Measurements from ENCODE around the gene PBX3. TPM values are rescaled to one million over a fixed set of nuclear protein-coding genes. Genes with fewer than 3 reads are reported as not detected.
"Not testable (repeated sequence)": the region's sequence is repeated elsewhere in the genome, so short reads cannot be mapped to it uniquely, and the experiment has no call there.

Gene PBX3
- total RNA-seq, 1 donor from 2014 or later, result 82.3 TPM

DNA sequence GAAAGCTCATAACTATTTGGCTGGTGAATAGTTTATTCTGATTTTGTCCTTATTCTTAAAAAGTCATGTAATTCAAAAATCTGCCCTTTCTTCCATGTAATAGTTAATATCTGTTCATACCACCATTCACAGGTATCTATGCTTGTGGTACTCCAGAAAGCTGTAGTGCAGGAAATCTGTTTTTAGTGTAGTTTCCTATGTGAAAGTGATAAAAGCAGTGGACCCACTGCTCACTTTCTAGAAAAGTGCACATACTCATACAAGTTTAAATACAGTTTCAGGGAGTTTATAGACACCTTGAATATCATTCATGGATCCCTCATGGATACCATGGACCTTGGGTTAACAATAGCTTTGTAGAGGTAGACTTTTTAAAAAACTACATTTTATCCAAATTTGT lies 20.2 kb downstream of the PBX3 start:
- no peaks in the 10 kb centered on the region for H3K36me3 ChIP-seq
- no peak overlapping the region for H3K4me3 ChIP-seq
- no peaks in the 10 kb centered on the region for H3K27me3 ChIP-seq
- intact Hi-C loops (cut with DNase I), result no loop called here
- TF ChIP-seq, protein P1, sequence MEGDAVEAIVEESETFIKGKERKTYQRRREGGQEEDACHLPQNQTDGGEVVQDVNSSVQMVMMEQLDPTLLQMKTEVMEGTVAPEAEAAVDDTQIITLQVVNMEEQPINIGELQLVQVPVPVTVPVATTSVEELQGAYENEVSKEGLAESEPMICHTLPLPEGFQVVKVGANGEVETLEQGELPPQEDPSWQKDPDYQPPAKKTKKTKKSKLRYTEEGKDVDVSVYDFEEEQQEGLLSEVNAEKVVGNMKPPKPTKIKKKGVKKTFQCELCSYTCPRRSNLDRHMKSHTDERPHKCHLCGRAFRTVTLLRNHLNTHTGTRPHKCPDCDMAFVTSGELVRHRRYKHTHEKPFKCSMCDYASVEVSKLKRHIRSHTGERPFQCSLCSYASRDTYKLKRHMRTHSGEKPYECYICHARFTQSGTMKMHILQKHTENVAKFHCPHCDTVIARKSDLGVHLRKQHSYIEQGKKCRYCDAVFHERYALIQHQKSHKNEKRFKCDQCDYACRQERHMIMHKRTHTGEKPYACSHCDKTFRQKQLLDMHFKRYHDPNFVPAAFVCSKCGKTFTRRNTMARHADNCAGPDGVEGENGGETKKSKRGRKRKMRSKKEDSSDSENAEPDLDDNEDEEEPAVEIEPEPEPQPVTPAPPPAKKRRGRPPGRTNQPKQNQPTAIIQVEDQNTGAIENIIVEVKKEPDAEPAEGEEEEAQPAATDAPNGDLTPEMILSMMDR (IDR thresholded peaks at IDR 0.05), result no peak
- no peak for TF ChIP-seq POLR2AphosphoS5 (IDR thresholded peaks at IDR 0.05; ENCODE audit: insufficient read depth in 1 of 2, low read depth in 1 of 2)
- no peak for TF ChIP-seq POLR2A (IDR thresholded peaks at IDR 0.05)
- peaks cover 17% of the 10 kb centered on the region for H3K4me1 ChIP-seq
- DNase-seq (ENCODE audit: extremely low spot score in 2 of 2), result no peak
- no peaks in the 10 kb centered on the region for H3K9me3 ChIP-seq
- no peak overlapping the region for H3K27ac ChIP-seq

DNA sequence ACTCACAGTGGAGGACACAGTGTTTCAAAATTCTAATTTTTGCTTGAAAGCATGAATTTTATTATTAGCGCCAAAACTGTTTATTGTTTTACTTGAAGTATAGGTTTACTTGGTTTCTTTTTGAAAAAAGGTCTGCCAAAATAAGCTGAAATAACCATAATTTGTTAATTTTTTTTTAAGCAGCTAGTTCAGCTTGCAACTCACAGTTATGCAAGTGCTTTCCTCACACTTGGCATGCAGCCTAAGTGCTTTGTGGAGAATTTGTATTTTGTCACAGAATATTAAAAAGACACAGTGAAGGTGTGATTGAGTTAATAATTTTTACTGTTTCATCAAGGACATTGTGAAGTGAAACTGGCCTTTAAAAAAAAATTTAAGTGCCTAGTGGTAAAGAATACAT lies 21.6 kb downstream of the PBX3 start:
- intact Hi-C loops (cut with DNase I), result no loop called here
- no peaks in the 10 kb centered on the region for H3K36me3 ChIP-seq
- TF ChIP-seq, protein P1 (IDR thresholded peaks at IDR 0.05), result no peak
- TF ChIP-seq POLR2AphosphoS5 (IDR thresholded peaks at IDR 0.05; ENCODE audit: insufficient read depth in 1 of 2, low read depth in 1 of 2), result no peak
- TF ChIP-seq POLR2A (IDR thresholded peaks at IDR 0.05), result no peak
- no peak for DNase-seq (ENCODE audit: extremely low spot score in 2 of 2)
- no peak overlapping the region for H3K4me3 ChIP-seq
- no peak overlapping the region for H3K27ac ChIP-seq
- no peaks in the 10 kb centered on the region for H3K9me3 ChIP-seq
- no peaks in the 10 kb centered on the region for H3K27me3 ChIP-seq
- H3K4me1 ChIP-seq, result peaks cover 10% of the 10 kb centered on the region

DNA sequence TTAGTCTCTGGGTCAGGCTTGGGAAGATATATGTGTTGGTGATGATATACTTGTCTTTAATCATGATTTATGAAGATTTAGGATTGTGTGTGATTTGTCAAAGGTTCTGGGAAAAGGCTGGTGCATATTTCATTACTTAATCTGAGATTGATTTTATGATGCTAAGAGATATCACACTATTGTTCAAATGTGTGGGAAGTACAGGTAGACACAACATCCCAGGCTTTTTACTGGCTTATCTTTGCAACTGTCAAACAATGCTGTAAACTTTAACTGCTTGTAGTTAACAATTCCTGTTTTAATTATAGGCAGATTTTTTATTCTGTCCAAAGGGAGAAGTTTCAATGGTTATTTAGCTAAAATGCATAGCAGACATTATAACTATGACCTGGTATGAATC lies 23.9 kb downstream of the PBX3 start:
- intact Hi-C loops (cut with DNase I), result no loop called here
- Histone ChIP-seq H3K27me3 (no peaks in the 10 kb centered on the region), H3K36me3 (no peaks in the 10 kb centered on the region), H3K9me3 (no peaks in the 10 kb centered on the region), H3K27ac (no peak overlapping the region), H3K4me1 (peaks cover 4% of the 10 kb centered on the region), H3K4me3 (no peak overlapping the region)
- no peak for DNase-seq (ENCODE audit: extremely low spot score in 2 of 2)
- no peak for TF ChIP-seq POLR2A (IDR thresholded peaks at IDR 0.05)
- TF ChIP-seq POLR2AphosphoS5 (IDR thresholded peaks at IDR 0.05; ENCODE audit: insufficient read depth in 1 of 2, low read depth in 1 of 2), result no peak
- TF ChIP-seq, protein P1 (IDR thresholded peaks at IDR 0.05), result no peak

GRCh38 chr9:125772740-125773139 lies 25.6 kb downstream of the PBX3 start:
- Histone ChIP-seq H3K36me3 (no peaks in the 10 kb centered on the region), H3K4me1 (no peaks in the 10 kb centered on the region), H3K9me3 (no peaks in the 10 kb centered on the region), H3K4me3 (no peak overlapping the region), H3K27me3 (no peaks in the 10 kb centered on the region), H3K27ac (no peak overlapping the region)
- DNase-seq (ENCODE audit: extremely low spot score in 2 of 2), result no peak
- intact Hi-C loops (cut with DNase I), result no loop called here
- TF ChIP-seq POLR2A (IDR thresholded peaks at IDR 0.05) (no peak), POLR2AphosphoS5 (IDR thresholded peaks at IDR 0.05; ENCODE audit: insufficient read depth in 1 of 2, low read depth in 1 of 2) (no peak)
- TF ChIP-seq, protein P1 (IDR thresholded peaks at IDR 0.05), result no peak

- Histone ChIP-seq H3K27me3 (no peaks in the 10 kb centered on the region), H3K36me3 (peaks cover 0 to 4% of the 10 kb centered on the region in 2 donors), H3K4me3 (no peak overlapping the region), H3K9me3 (no peaks in the 10 kb centered on the region), H3K4me1 (no peaks in the 10 kb centered on the region), H3K27ac (no peak overlapping the region)
- intact Hi-C loops (cut with DNase I), result no loop called here
- no peak for DNase-seq (ENCODE audit: extremely low spot score in 2 of 2)
- no peak for TF ChIP-seq POLR2A (IDR thresholded peaks at IDR 0.05)
- no peak for TF ChIP-seq POLR2AphosphoS5 (IDR thresholded peaks at IDR 0.05; ENCODE audit: insufficient read depth in 1 of 2, low read depth in 1 of 2)
- TF ChIP-seq, protein P1 (IDR thresholded peaks at IDR 0.05), result no peak
Measured at GRCh38 chr9:125774106-125774505, 26.9 kb downstream of the PBX3 start.

DNA sequence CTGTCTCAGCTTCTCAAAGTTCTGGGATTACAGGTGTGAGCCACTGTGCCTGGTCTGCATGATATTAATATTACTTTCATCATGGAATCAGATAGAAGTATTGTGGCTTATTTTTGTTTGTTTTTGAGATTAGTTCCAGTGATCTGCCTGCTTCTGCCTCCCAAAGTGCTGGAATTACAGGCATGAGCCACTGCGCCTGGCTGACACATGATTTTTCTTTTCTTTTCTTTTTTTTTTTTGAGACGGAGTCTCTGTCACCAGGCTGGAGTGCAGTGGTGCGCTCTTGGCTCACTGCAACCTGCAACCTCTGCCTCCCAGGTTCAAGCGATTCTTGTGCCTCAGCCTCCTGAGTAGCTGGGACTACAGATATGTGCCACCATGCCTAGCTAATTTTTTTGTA lies 29.6 kb downstream of the PBX3 start:
- DNase-seq (ENCODE audit: extremely low spot score in 2 of 2); intact Hi-C loops (cut with DNase I); H3K27ac ChIP-seq; H3K9me3 ChIP-seq; H3K36me3 ChIP-seq; H3K4me3 ChIP-seq; H3K4me1 ChIP-seq; H3K27me3 ChIP-seq: not testable (repeated sequence)

DNA sequence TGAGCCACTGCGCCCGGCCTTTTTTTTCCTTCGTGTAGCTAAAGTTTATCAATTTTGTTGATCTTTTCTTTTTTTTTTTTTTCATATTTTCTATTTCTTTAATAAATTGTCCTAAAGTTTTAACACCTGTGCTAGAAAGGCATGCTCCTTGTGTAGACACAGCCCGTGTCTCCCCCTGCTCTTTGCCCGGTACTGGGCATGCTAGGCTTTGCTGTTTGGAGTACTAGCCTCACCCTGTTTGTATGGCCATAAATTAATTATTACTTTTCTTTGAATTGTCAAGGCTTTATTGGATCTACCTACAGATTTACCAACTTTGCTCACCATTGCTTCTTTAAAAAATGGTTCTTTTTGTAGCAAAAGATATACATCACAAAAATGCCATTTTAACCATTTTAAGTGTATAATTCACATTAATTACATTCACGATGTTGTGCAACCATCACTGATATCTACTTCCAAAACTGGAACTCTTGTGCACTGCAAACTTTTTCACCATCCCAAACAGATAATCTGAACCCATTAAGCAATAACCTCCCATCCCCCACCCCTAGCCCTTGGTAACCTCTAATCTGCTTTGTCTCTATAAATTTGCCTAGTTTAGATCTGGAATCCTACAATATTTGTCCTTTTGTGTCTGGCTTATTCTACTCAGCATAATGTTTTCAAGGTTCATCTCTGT lies 31.5 kb downstream of the PBX3 start:
- intact Hi-C loops (cut with DNase I); H3K9me3 ChIP-seq; H3K36me3 ChIP-seq; H3K4me3 ChIP-seq; H3K4me1 ChIP-seq; DNase-seq (ENCODE audit: extremely low spot score in 2 of 2); H3K27me3 ChIP-seq; H3K27ac ChIP-seq: not testable (repeated sequence)

DNA sequence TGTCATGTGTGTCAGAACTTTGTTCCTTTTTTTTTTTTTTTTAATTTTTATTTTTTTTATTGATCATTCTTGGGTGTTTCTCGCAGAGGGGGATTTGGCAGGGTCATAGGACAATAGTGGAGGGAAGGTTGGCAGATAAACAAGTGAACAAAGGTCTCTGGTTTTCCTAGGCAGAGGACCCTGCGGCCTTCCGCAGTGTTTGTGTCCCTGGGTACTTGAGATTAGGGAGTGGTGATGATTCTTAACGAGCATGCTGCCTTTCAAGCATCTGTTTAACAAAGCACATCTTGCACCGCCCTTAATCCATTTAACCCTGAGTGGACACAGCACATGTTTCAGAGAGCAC lies 32.0 kb downstream of the PBX3 start:
- H3K9me3 ChIP-seq; H3K27ac ChIP-seq; H3K4me3 ChIP-seq; intact Hi-C loops (cut with DNase I); H3K36me3 ChIP-seq; H3K4me1 ChIP-seq; H3K27me3 ChIP-seq; DNase-seq (ENCODE audit: extremely low spot score in 2 of 2): not testable (repeated sequence)
